HFFc6 (cell line): Measurements from ENCODE around the gene ERBB4. TPM values are rescaled to one million over a fixed set of nuclear protein-coding genes. Genes with fewer than 3 reads are reported as not detected.

ENCODE experiments used
- DNase-seq: peaks from one replicate; pipeline ENCODE4 v3.0.0-alpha.2; 2018
- H3K27ac Mint-ChIP-seq: 2 replicates; pipeline ENCODE4 v1.8.0; 2020; ENCODE audit warnings: mild to moderate bottlenecking, mixed read lengths
- H3K27me3 Mint-ChIP-seq: 2 replicates; pipeline ENCODE4 v1.8.0; 2021; ENCODE audit warnings: mild to moderate bottlenecking, moderate library complexity, mixed read lengths; ENCODE audit not compliant: insufficient read depth
- H3K36me3 Mint-ChIP-seq: 2 replicates; pipeline ENCODE4 v1.8.0; 2021; ENCODE audit warnings: low read depth, mixed read lengths
- H3K4me1 Mint-ChIP-seq: 2 replicates; pipeline ENCODE4 v1.8.0; 2020; ENCODE audit warnings: low read depth, mixed read lengths
- H3K4me3 Mint-ChIP-seq: 2 replicates; pipeline ENCODE4 v1.8.0; 2020; ENCODE audit warnings: mild to moderate bottlenecking, moderate library complexity, mixed read lengths
- H3K9me3 Mint-ChIP-seq: 2 replicates; pipeline ENCODE4 v1.8.0; 2020; ENCODE audit warnings: mild to moderate bottlenecking, mixed read lengths
- total RNA-seq, 6 experiments: library from RNA; stranded (reverse); fragmentation: NEBNext Ultra II Directional; extraction: Animal tissue kit (Norgen Biotek cat#: 25700); gene quantifications; 2 replicates in 1 of 6; 3 replicates in 5 of 6; pipeline ENCODE4 v1.2.3, GENCODE V29; 2021
- TF ChIP-seq, protein P1 (sequence below): fragments of 200-600 bp; sonication (generic); IDR thresholded peaks from 2 replicates; pipeline ENCODE4 v1.5.0; 2021; ENCODE audit warnings: antibody characterized with exemption, mild to moderate bottlenecking

The ERBB4 gene
- total RNA-seq, 6 experiments from 2014 or later, result not detected

DNA sequence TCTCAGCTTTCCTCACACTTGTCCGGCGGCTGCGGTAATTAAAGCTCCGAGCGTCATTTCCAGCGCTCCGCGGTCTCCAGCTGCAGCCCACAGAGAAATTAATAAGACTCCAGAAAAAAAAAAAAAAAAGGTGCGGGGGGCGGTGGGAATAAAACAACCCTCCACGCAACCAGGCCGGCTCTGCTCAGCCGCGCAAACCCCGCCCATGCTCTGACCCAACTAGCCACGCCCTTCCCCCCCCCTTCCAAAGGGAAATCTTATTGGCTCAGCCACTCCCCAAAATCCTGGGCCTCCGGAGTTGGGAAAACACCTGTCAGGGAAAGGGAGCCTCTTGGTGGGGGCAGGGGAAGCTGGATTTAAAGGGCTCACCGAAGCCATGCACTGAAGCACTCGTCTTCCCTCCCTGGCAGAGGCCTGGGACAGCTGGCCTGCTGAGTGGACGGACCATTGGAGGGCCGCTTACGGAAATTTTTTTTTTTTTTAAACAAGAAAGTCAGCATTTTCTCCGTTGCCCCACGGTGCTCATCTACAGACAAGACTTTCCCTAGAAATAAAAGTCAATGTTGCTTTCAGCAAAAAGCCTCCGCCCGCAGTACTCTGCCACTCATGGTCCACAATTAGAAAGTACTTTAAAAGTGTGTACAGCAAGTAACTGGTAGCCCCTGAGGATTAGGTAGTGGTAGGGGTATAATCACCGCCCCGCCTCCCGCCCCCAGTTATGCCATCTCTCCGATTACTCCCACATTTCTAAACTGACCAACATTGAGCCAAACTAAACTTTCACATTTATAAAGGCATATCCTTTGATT, 674 bp upstream of the ERBB4 start:
- H3K9me3 Mint-ChIP-seq, result no peaks in the 10 kb centered on the region
- H3K36me3 Mint-ChIP-seq, result no peaks in the 10 kb centered on the region
- peaks cover 22% of the 10 kb centered on the region for H3K4me1 Mint-ChIP-seq
- TF ChIP-seq, protein P1, sequence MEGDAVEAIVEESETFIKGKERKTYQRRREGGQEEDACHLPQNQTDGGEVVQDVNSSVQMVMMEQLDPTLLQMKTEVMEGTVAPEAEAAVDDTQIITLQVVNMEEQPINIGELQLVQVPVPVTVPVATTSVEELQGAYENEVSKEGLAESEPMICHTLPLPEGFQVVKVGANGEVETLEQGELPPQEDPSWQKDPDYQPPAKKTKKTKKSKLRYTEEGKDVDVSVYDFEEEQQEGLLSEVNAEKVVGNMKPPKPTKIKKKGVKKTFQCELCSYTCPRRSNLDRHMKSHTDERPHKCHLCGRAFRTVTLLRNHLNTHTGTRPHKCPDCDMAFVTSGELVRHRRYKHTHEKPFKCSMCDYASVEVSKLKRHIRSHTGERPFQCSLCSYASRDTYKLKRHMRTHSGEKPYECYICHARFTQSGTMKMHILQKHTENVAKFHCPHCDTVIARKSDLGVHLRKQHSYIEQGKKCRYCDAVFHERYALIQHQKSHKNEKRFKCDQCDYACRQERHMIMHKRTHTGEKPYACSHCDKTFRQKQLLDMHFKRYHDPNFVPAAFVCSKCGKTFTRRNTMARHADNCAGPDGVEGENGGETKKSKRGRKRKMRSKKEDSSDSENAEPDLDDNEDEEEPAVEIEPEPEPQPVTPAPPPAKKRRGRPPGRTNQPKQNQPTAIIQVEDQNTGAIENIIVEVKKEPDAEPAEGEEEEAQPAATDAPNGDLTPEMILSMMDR, result no peak
- no peak overlapping the region for H3K27ac Mint-ChIP-seq
- peak overlapping the region; percentile 85 for H3K4me3 Mint-ChIP-seq
- no peak for DNase-seq
- H3K27me3 Mint-ChIP-seq, result peaks cover 30% of the 10 kb centered on the region

DNA sequence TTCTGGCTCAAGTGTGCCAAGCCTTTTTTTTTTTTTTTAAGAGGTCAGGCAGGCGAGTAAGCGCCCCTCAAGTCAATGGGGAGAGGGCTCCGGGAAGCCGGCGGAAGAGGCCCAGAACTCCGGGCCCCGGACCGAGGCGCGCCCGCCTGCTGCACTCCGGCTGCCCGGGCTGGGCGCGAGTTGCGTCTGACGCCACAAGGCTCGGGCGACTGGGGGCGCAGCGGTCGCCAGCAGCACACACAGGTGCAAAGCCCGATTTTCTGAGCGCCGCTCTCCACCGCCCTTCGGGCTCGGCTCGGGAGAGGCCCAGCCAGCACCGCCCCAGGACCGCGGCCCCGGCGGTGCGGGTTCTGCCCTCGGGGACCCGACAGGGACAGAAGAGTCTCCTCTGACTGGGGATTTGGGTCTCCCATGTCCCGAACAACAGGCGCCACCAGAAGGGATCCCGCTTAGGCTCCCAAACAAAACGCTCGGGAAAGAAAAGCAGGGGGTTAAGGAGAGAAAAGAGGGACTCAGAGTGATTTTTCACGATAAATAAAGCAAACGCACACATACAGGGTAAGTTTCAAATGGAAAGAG, 787 bp downstream of the ERBB4 start:
- Mint-ChIP-seq H3K27ac (no peak overlapping the region), H3K27me3 (peaks cover 26% of the 10 kb centered on the region), H3K36me3 (no peaks in the 10 kb centered on the region), H3K9me3 (no peaks in the 10 kb centered on the region), H3K4me3 (peak overlapping the region; percentile 75), H3K4me1 (peaks cover 22% of the 10 kb centered on the region)
- TF ChIP-seq, protein P1, result no peak
- no peak for DNase-seq

DNA sequence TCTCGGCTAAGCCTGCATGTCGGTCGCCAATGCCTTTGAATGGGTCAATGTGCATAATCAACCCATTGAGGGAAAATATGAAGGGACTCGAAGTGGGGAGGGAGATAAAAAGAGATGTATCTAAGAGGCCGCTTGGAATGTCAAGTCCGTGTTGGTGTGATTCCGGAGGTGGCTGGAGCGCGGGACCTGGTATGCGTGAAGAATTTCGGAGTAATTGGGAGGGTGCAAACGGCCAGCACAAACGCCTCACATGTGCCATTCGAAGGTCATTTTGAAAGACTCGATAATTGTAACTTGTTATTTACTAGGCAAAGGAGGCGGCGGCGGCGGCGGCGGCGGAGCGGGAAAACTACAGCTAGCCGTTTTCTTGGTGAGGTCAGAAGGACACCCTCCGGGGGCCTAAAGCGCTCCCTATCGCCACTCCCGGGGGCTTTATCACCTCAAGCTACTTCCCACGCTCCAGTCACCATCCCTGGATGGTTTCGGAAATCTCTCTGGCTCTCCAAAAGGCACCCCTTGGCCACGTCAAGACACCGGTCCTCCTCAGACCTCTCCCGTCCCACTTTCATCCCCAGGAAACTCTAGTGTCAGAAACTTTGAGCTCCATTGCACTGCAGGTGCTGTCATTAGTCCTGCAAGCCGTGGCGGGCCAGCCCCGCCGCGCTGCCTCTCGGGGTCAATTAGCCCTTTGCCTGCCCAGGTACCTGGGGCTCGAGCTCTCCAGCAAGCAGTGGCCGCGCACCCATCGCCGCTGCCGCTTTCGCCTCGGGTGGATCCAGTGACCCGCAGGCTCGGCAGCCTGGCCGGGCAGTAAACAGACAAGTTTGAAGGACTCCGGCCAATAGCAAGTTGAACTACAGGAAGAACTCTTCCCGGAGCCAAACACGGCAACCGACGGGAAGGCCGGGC, 1.5 kb downstream of the ERBB4 start:
- Mint-ChIP-seq H3K9me3 (no peaks in the 10 kb centered on the region), H3K4me1 (peaks cover 22% of the 10 kb centered on the region), H3K27ac (no peak overlapping the region), H3K4me3 (peak overlapping the region; percentile 75), H3K36me3 (no peaks in the 10 kb centered on the region), H3K27me3 (peaks cover 26% of the 10 kb centered on the region)
- TF ChIP-seq, protein P1, result no peak
- no peak for DNase-seq

DNA sequence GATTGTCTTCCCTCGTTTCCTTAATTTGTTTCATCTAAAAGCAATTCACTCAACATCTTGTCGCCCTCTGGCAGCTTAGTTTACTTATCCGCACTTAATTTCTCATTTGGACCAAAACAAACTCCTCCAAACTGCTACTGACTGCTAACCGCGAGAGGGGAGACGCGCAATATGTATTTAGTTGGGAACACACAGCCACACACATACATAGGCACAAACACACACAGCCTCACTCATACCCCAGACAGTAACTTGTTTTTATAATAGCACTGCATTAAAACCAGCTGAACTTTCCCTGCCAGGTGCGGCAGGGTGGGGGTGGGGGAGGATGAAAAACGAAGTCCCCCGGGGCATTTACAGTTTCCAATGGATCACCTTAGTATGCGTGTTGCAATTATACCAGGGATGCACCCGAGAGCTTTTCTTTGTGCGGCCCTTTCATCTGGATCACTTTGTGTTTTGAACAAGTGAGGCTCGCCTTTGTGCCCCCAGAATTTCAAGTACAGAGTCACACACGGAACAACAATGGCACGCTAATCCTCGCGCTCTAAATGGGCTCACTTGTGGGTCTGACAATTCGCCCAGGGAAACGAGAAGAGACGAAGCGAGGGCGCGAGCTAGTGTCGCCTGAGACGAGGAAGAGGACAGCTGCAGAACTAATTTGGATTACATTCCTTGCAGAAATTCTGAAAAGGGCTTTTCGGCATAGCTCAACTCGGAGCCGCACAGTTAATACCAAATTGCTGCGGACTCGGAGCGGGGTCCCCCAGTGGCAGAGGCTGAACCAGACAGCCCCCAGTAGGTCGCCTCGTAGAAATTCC, 2.4 kb downstream of the ERBB4 start:
- Mint-ChIP-seq H3K36me3 (no peaks in the 10 kb centered on the region), H3K27me3 (peaks cover 26% of the 10 kb centered on the region), H3K4me3 (peak overlapping the region; percentile 75), H3K4me1 (peaks cover 22% of the 10 kb centered on the region), H3K9me3 (no peaks in the 10 kb centered on the region), H3K27ac (no peak overlapping the region)
- TF ChIP-seq, protein P1, result no peak
- DNase-seq, result no peak

DNA sequence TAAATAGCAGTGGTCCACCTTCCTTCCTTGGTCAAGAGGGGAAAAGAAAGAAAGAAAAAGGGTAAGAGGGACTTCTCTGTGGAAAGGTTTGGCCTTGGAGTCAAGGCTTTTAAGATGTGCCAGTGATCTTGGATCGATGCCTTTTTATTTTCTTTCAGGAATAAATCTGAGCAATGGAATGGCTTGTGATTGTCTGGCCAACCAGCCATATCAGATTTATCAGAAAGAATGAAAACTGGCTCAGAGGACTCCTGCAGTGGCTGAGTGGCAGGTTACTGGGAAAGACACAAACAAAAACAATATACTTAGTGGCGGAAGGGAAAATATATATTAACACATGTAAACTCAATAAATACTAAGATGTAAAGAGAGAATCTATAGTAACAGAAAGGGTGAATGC, 4.3 kb downstream of the ERBB4 start:
- Mint-ChIP-seq H3K4me1 (peaks cover 15% of the 10 kb centered on the region), H3K4me3 (no peak overlapping the region), H3K27ac (no peak overlapping the region), H3K27me3 (peaks cover 26% of the 10 kb centered on the region), H3K9me3 (no peaks in the 10 kb centered on the region), H3K36me3 (no peaks in the 10 kb centered on the region)
- DNase-seq, result no peak
- TF ChIP-seq, protein P1, result no peak
